Ascending aorta (tissue), 2 donors: Measurements from ENCODE around the gene GPR171. TPM values are rescaled to one million over a fixed set of nuclear protein-coding genes. Genes with fewer than 3 reads are reported as not detected.

Experiments used
- DNase-seq, 2 donors: peaks; one replicate each; pipeline ENCODE4 v3.0.0-alpha.2; 2019; ENCODE audit warnings: low spot score in 2 of 2
- H3K27ac ChIP-seq, 2 donors: fragments of 200-600 bp; sonication (generic); one replicate each; pipeline ENCODE4 v1.5.1; 2016 to 2017; ENCODE audit warnings: mild to moderate bottlenecking in 1 of 2
- H3K27me3 ChIP-seq: fragments of 200-600 bp; sonication (generic); one replicate; pipeline ENCODE4 v1.5.1; 2017
- H3K36me3 ChIP-seq, 2 donors: fragments of 200-600 bp; sonication (generic); one replicate each; pipeline ENCODE4 v1.5.1; 2016
- H3K4me1 ChIP-seq, 2 donors: fragments of 200-600 bp; sonication (generic); one replicate each; pipeline ENCODE4 v1.5.1; 2016 to 2017; ENCODE audit warnings: mild to moderate bottlenecking in 1 of 2
- H3K4me3 ChIP-seq, 2 donors: fragments of 200-600 bp; sonication (generic); one replicate each; pipeline ENCODE4 v1.5.1; 2016 to 2017; ENCODE audit warnings: mild to moderate bottlenecking in 1 of 2
- H3K9me3 ChIP-seq, 2 donors: fragments of 200-600 bp; sonication (generic); one replicate each; pipeline ENCODE4 v1.5.1; 2016
- CTCF ChIP-seq, 3 experiments: fragments of 200-600 bp in 2 of 3; fragments of 450-650 bp in 1 of 3; sonication (generic) in 2 of 3; IDR thresholded peaks; one replicate each; pipeline ENCODE4 v1.5.1; 2016 to 2019; ENCODE audit warnings: antibody characterized with exemption in 3 of 3, mild to moderate bottlenecking in 1 of 3, moderate library complexity in 1 of 3
- intact Hi-C: fragments of 100-400 bp; cut with DNase I; formaldehyde crosslinking; loops from one replicate; pipeline ENCODE4 v1.15.1; 2023
- total RNA-seq: library from RNA; depleted of rRNA; stranded (reverse); fragments of >200 nt; gene quantifications from one replicate; pipeline ENCODE4 v1.1.0, GENCODE V29; 2016

Gene GPR171
- total RNA-seq, 1 donor from 2014 or later = 3.2 TPM

- no peak for DNase-seq
- no peak for TF ChIP-seq CTCF (IDR thresholded peaks at IDR 0.05)
- no peaks in the 10 kb centered on the region for H3K9me3 ChIP-seq
- peak overlapping the region in 1 of 2 donors; percentile 33 for H3K27ac ChIP-seq
- no peaks in the 10 kb centered on the region for H3K4me1 ChIP-seq
- no peaks in the 10 kb centered on the region for H3K36me3 ChIP-seq
- intact Hi-C loops = no loop called here
- H3K4me3 ChIP-seq = no peak overlapping the region
- no peaks in the 10 kb centered on the region for H3K27me3 ChIP-seq
Observed at GRCh38 chr3:151169262-151169947, 33.6 kb downstream of the GPR171 start.

- Histone ChIP-seq H3K4me1 (no peaks in the 10 kb centered on the region), H3K36me3 (no peaks in the 10 kb centered on the region), H3K27ac (peak overlapping the region in 1 of 2 donors; percentile 33), H3K9me3 (no peaks in the 10 kb centered on the region), H3K27me3 (no peaks in the 10 kb centered on the region), H3K4me3 (no peak overlapping the region)
- peak; percentile 48 to 63 (median 56) for TF ChIP-seq CTCF (IDR thresholded peaks at IDR 0.05)
- intact Hi-C loops = loop anchor here (1.0 kb wide), 1 partner anchor 114 kb away; no protein-coding TSS in a partner anchor
- DNase-seq = peak in 1 of 2 donors; percentile 81
Observed at GRCh38 chr3:151168269-151169094, 34.5 kb downstream of the GPR171 start.

GRCh38 chr3:151166161-151166560, 36.9 kb downstream of the GPR171 start:
- Histone ChIP-seq H3K27ac (no peak overlapping the region), H3K27me3 (no peaks in the 10 kb centered on the region), H3K4me1 (no peaks in the 10 kb centered on the region), H3K36me3 (no peaks in the 10 kb centered on the region), H3K4me3 (no peak overlapping the region), H3K9me3 (no peaks in the 10 kb centered on the region)
- intact Hi-C loops = no loop called here
- no peak for TF ChIP-seq CTCF (IDR thresholded peaks at IDR 0.05)
- DNase-seq = no peak

- no peaks in the 10 kb centered on the region for H3K9me3 ChIP-seq
- H3K27ac ChIP-seq = no peak overlapping the region
- DNase-seq = no peak
- H3K4me1 ChIP-seq = no peaks in the 10 kb centered on the region
- H3K27me3 ChIP-seq = no peaks in the 10 kb centered on the region
- H3K4me3 ChIP-seq = no peak overlapping the region
- no peak for TF ChIP-seq CTCF (IDR thresholded peaks at IDR 0.05)
- intact Hi-C loops = no loop called here
- no peaks in the 10 kb centered on the region for H3K36me3 ChIP-seq
Observed at GRCh38 chr3:151165226-151165625, 37.8 kb downstream of the GPR171 start.

- H3K27me3 ChIP-seq = no peaks in the 10 kb centered on the region
- H3K27ac ChIP-seq = no peak overlapping the region
- no peaks in the 10 kb centered on the region for H3K9me3 ChIP-seq
- no peaks in the 10 kb centered on the region for H3K36me3 ChIP-seq
- no peak overlapping the region for H3K4me3 ChIP-seq
- TF ChIP-seq CTCF (IDR thresholded peaks at IDR 0.05) = no peak
- intact Hi-C loops = no loop called here
- H3K4me1 ChIP-seq = no peaks in the 10 kb centered on the region
- no peak for DNase-seq
Observed at GRCh38 chr3:151159806-151160205, 43.2 kb downstream of the GPR171 start.
